Measurements from ENCODE around the gene RAB3GAP2.

GRCh38 chr1:220207411-220207810, 64.8 kb downstream of the RAB3GAP2 start:
- no peak for TF ChIP-seq CTCF (IDR thresholded peaks at IDR 0.05)
- no peak for TF ChIP-seq POLR2A (IDR thresholded peaks at IDR 0.05)

Measured in esophagus squamous epithelium (tissue), 4 donors.